B cell (primary cell): ENCODE data around the gene AVP.

Experiments used
- CTCF ChIP-seq: fragments of 200-600 bp; IDR thresholded peaks from one replicate; pipeline ENCODE4 v1.8.0; 2022; ENCODE audit warnings: antibody characterized with exemption, mild to moderate bottlenecking
- EZH2 ChIP-seq: IDR thresholded peaks from 2 replicates; pipeline ENCODE4 v1.6.1; 2012; ENCODE audit warnings: borderline replicate concordance, low read depth, mild to moderate bottlenecking, moderate library complexity, low read length; ENCODE audit not compliant: insufficient read depth, poor library complexity, severe bottlenecking

GRCh38 chr20:3042625-3043024, 41.9 kb downstream of the AVP start:
- TF ChIP-seq CTCF = no peak
- no peak for TF ChIP-seq EZH2
